ENCODE measurements around the gene SUSD2.

The SUSD2 gene

GRCh38 chr22:24157822-24158135, 23.5 kb upstream of the SUSD2 start:
- H3K36me3 Mint-ChIP-seq (ENCODE audit: low read depth) = peaks cover 13% of the 10 kb centered on the region
- H3K4me1 Mint-ChIP-seq (ENCODE audit: low read depth) = peaks cover 47% of the 10 kb centered on the region
- no peak for DNase-seq (ENCODE audit: low spot score)
- H3K9me3 Mint-ChIP-seq = no peaks in the 10 kb centered on the region
- peak overlapping the region; percentile 95 for H3K4me3 Mint-ChIP-seq
- no peaks in the 10 kb centered on the region for H3K27me3 Mint-ChIP-seq (ENCODE audit: low read depth)
- peak overlapping the region; percentile 26 for H3K27ac Mint-ChIP-seq

- Mint-ChIP-seq H3K4me3 (no peak overlapping the region), H3K27me3 (ENCODE audit: low read depth) (no peaks in the 10 kb centered on the region), H3K9me3 (no peaks in the 10 kb centered on the region), H3K27ac (peak overlapping the region; percentile 41), H3K36me3 (ENCODE audit: low read depth) (peaks cover 12% of the 10 kb centered on the region), H3K4me1 (ENCODE audit: low read depth) (peaks cover 30% of the 10 kb centered on the region)
- DNase-seq (ENCODE audit: low spot score) = no peak
These were observed 21.6 kb upstream of the SUSD2 start for GRCh38 chr22:24159650-24160049.

GRCh38 chr22:24160546-24160945, 20.7 kb upstream of the SUSD2 start:
- Mint-ChIP-seq H3K36me3 (ENCODE audit: low read depth) (peaks cover 14% of the 10 kb centered on the region), H3K27ac (peak overlapping the region; percentile 26), H3K9me3 (no peaks in the 10 kb centered on the region), H3K4me3 (no peak overlapping the region), H3K4me1 (ENCODE audit: low read depth) (peaks cover 22% of the 10 kb centered on the region), H3K27me3 (ENCODE audit: low read depth) (no peaks in the 10 kb centered on the region)
- DNase-seq (ENCODE audit: low spot score) = no peak

- H3K4me3 Mint-ChIP-seq = no peak overlapping the region
- H3K4me1 Mint-ChIP-seq (ENCODE audit: low read depth) = peaks cover 21% of the 10 kb centered on the region
- H3K27ac Mint-ChIP-seq = no peak overlapping the region
- H3K9me3 Mint-ChIP-seq = no peaks in the 10 kb centered on the region
- no peaks in the 10 kb centered on the region for H3K27me3 Mint-ChIP-seq (ENCODE audit: low read depth)
- DNase-seq (ENCODE audit: low spot score) = no peak
- H3K36me3 Mint-ChIP-seq (ENCODE audit: low read depth) = peaks cover 14% of the 10 kb centered on the region
These were observed 19.8 kb upstream of the SUSD2 start for GRCh38 chr22:24161485-24161884.

- no peak overlapping the region for H3K4me3 Mint-ChIP-seq
- H3K4me1 Mint-ChIP-seq (ENCODE audit: low read depth) = peaks cover 18% of the 10 kb centered on the region
- DNase-seq (ENCODE audit: low spot score) = no peak
- H3K27me3 Mint-ChIP-seq (ENCODE audit: low read depth) = no peaks in the 10 kb centered on the region
- H3K27ac Mint-ChIP-seq = peak overlapping the region; percentile 15
- H3K9me3 Mint-ChIP-seq = no peaks in the 10 kb centered on the region
- peaks cover 14% of the 10 kb centered on the region for H3K36me3 Mint-ChIP-seq (ENCODE audit: low read depth)
These were observed 19.4 kb upstream of the SUSD2 start for GRCh38 chr22:24161909-24162308.

GRCh38 chr22:24162436-24162835, 18.9 kb upstream of the SUSD2 start:
- Mint-ChIP-seq H3K27me3 (ENCODE audit: low read depth) (no peaks in the 10 kb centered on the region), H3K9me3 (no peaks in the 10 kb centered on the region), H3K27ac (peak overlapping the region; percentile 38), H3K4me1 (ENCODE audit: low read depth) (peaks cover 13% of the 10 kb centered on the region), H3K4me3 (no peak overlapping the region), H3K36me3 (ENCODE audit: low read depth) (peaks cover 18% of the 10 kb centered on the region)
- no peak for DNase-seq (ENCODE audit: low spot score)

GRCh38 chr22:24164243-24164642, 17.0 kb upstream of the SUSD2 start:
- no peak overlapping the region for H3K27ac Mint-ChIP-seq
- peaks cover 23% of the 10 kb centered on the region for H3K36me3 Mint-ChIP-seq (ENCODE audit: low read depth)
- DNase-seq (ENCODE audit: low spot score) = no peak
- no peaks in the 10 kb centered on the region for H3K9me3 Mint-ChIP-seq
- no peaks in the 10 kb centered on the region for H3K27me3 Mint-ChIP-seq (ENCODE audit: low read depth)
- H3K4me3 Mint-ChIP-seq = no peak overlapping the region
- H3K4me1 Mint-ChIP-seq (ENCODE audit: low read depth) = peaks cover 2% of the 10 kb centered on the region

GRCh38 chr22:24164940-24165339, 16.3 kb upstream of the SUSD2 start:
- H3K36me3 Mint-ChIP-seq (ENCODE audit: low read depth) = peaks cover 23% of the 10 kb centered on the region
- DNase-seq (ENCODE audit: low spot score) = no peak
- no peak overlapping the region for H3K27ac Mint-ChIP-seq
- H3K4me1 Mint-ChIP-seq (ENCODE audit: low read depth) = peaks cover 2% of the 10 kb centered on the region
- H3K27me3 Mint-ChIP-seq (ENCODE audit: low read depth) = no peaks in the 10 kb centered on the region
- no peak overlapping the region for H3K4me3 Mint-ChIP-seq
- H3K9me3 Mint-ChIP-seq = no peaks in the 10 kb centered on the region

GRCh38 chr22:24165673-24166072, 15.6 kb upstream of the SUSD2 start:
- Mint-ChIP-seq H3K27ac (no peak overlapping the region), H3K27me3 (ENCODE audit: low read depth) (no peaks in the 10 kb centered on the region), H3K36me3 (ENCODE audit: low read depth) (peaks cover 21% of the 10 kb centered on the region), H3K4me3 (no peak overlapping the region), H3K9me3 (no peaks in the 10 kb centered on the region), H3K4me1 (ENCODE audit: low read depth) (peaks cover 2% of the 10 kb centered on the region)
- DNase-seq (ENCODE audit: low spot score) = no peak

GRCh38 chr22:24166811-24167210, 14.5 kb upstream of the SUSD2 start:
- H3K4me3 Mint-ChIP-seq = no peak overlapping the region
- H3K27ac Mint-ChIP-seq = no peak overlapping the region
- no peaks in the 10 kb centered on the region for H3K9me3 Mint-ChIP-seq
- peaks cover 24% of the 10 kb centered on the region for H3K36me3 Mint-ChIP-seq (ENCODE audit: low read depth)
- H3K27me3 Mint-ChIP-seq (ENCODE audit: low read depth) = no peaks in the 10 kb centered on the region
- no peak for DNase-seq (ENCODE audit: low spot score)
- peaks cover 2% of the 10 kb centered on the region for H3K4me1 Mint-ChIP-seq (ENCODE audit: low read depth)

GRCh38 chr22:24169439-24170058, 11.7 kb upstream of the SUSD2 start:
- no peaks in the 10 kb centered on the region for H3K9me3 Mint-ChIP-seq
- no peaks in the 10 kb centered on the region for H3K27me3 Mint-ChIP-seq (ENCODE audit: low read depth)
- H3K36me3 Mint-ChIP-seq (ENCODE audit: low read depth) = peaks cover 26% of the 10 kb centered on the region
- no peak overlapping the region for H3K4me3 Mint-ChIP-seq
- H3K27ac Mint-ChIP-seq = no peak overlapping the region
- DNase-seq (ENCODE audit: low spot score) = no peak
- no peaks in the 10 kb centered on the region for H3K4me1 Mint-ChIP-seq (ENCODE audit: low read depth)

- Mint-ChIP-seq H3K9me3 (no peaks in the 10 kb centered on the region), H3K27me3 (ENCODE audit: low read depth) (no peaks in the 10 kb centered on the region), H3K4me3 (no peak overlapping the region), H3K4me1 (ENCODE audit: low read depth) (no peaks in the 10 kb centered on the region), H3K36me3 (ENCODE audit: low read depth) (peaks cover 24% of the 10 kb centered on the region), H3K27ac (no peak overlapping the region)
- no peak for DNase-seq (ENCODE audit: low spot score)
These were observed 11.1 kb upstream of the SUSD2 start for GRCh38 chr22:24170188-24170587.

- Mint-ChIP-seq H3K36me3 (ENCODE audit: low read depth) (peaks cover 23% of the 10 kb centered on the region), H3K9me3 (no peaks in the 10 kb centered on the region), H3K4me3 (no peak overlapping the region), H3K4me1 (ENCODE audit: low read depth) (no peaks in the 10 kb centered on the region), H3K27me3 (ENCODE audit: low read depth) (no peaks in the 10 kb centered on the region), H3K27ac (no peak overlapping the region)
- no peak for DNase-seq (ENCODE audit: low spot score)
These were observed 10.7 kb upstream of the SUSD2 start for GRCh38 chr22:24170632-24171031.

- Mint-ChIP-seq H3K4me3 (no peak overlapping the region), H3K9me3 (no peaks in the 10 kb centered on the region), H3K36me3 (ENCODE audit: low read depth) (peaks cover 23% of the 10 kb centered on the region), H3K4me1 (ENCODE audit: low read depth) (no peaks in the 10 kb centered on the region), H3K27ac (no peak overlapping the region), H3K27me3 (ENCODE audit: low read depth) (no peaks in the 10 kb centered on the region)
- no peak for DNase-seq (ENCODE audit: low spot score)
These were observed 9.5 kb upstream of the SUSD2 start for GRCh38 chr22:24171822-24172221.

- Mint-ChIP-seq H3K27ac (no peak overlapping the region), H3K4me3 (no peak overlapping the region), H3K9me3 (no peaks in the 10 kb centered on the region), H3K36me3 (ENCODE audit: low read depth) (peaks cover 17% of the 10 kb centered on the region), H3K27me3 (ENCODE audit: low read depth) (no peaks in the 10 kb centered on the region), H3K4me1 (ENCODE audit: low read depth) (no peaks in the 10 kb centered on the region)
- DNase-seq (ENCODE audit: low spot score) = peak; percentile 43
These were observed 6.0 kb upstream of the SUSD2 start for GRCh38 chr22:24175160-24175808.

All from T-helper 2 cell treated with Interferon-gamma antibody and Interleukin-4, amounts not matched to agents 5 μg/mL and 100 μg/mL, for 36 hours (primary cell).